WTC11 (cell line): Measurements from ENCODE around the gene CACNA1B. TPM values are rescaled to one million over a fixed set of nuclear protein-coding genes. Genes with fewer than 3 reads are reported as not detected.
"Not testable (repeated sequence)": the region's sequence is repeated elsewhere in the genome, so short reads cannot be mapped to it uniquely, and the experiment has no call there.

ENCODE experiments used
- ATAC-seq: fragments of 200-7000 bp; cut with Tn5 transposase; 2 replicates; pipeline ENCODE4 v1.10.0; 2021; ENCODE audit warnings: mild to moderate bottlenecking, moderate library complexity
- CTCF ChIA-PET: fragments of 300-600 bp; sonication (Branson Sonifier 250); formaldehyde crosslinking; loops from one replicate; lab custom pipeline; 2021; ENCODE audit warnings: antibody characterized with exemption; lab: Charles Lee
- POLR2A ChIA-PET: fragments of 350-600 bp; sonication (Branson Sonifier 250); formaldehyde crosslinking; loops from one replicate; lab custom pipeline; 2021; ENCODE audit warnings: antibody characterized with exemption; lab: Charles Lee
- DNase-seq: peaks from one replicate; pipeline ENCODE4 v3.0.0; 2021; ENCODE audit warnings: low spot score
- H3K27ac Mint-ChIP-seq: 2 replicates; pipeline ENCODE4 v1.8.0; 2021; ENCODE audit warnings: mixed read lengths
- H3K27me3 Mint-ChIP-seq: 2 replicates; pipeline ENCODE4 v1.8.0; 2021; ENCODE audit warnings: low read depth, mild to moderate bottlenecking, moderate library complexity, mixed read lengths
- H3K36me3 Mint-ChIP-seq: 2 replicates; pipeline ENCODE4 v1.8.0; 2021; ENCODE audit warnings: mixed read lengths
- H3K4me1 Mint-ChIP-seq: 2 replicates; pipeline ENCODE4 v1.8.0; 2022; ENCODE audit warnings: mixed read lengths
- H3K4me3 Mint-ChIP-seq: 2 replicates; pipeline ENCODE4 v1.8.0; 2021; ENCODE audit warnings: mild to moderate bottlenecking, moderate library complexity, mixed read lengths
- H3K9me3 Mint-ChIP-seq: 2 replicates; pipeline ENCODE4 v1.8.0; 2021; ENCODE audit warnings: mixed read lengths
- AFF4 ChIP-seq: sonication (generic); formaldehyde crosslinking; IDR thresholded peaks from 2 replicates; pipeline ENCODE4 v1.8.1; 2023; ENCODE audit warnings: mild to moderate bottlenecking, missing genetic modification reagents, borderline replicate concordance
- CBFB ChIP-seq: sonication (generic); formaldehyde crosslinking; IDR thresholded peaks from 2 replicates; pipeline ENCODE4 v1.8.1; 2022; ENCODE audit warnings: mild to moderate bottlenecking, low read depth, missing genetic modification reagents
- CTCF ChIP-seq: fragments of 200-600 bp; IDR thresholded peaks from 2 replicates; pipeline ENCODE4 v1.8.0; 2022; ENCODE audit warnings: antibody characterized with exemption
- JUN ChIP-seq: sonication (generic); formaldehyde crosslinking; IDR thresholded peaks from 2 replicates; pipeline ENCODE4 v1.8.0; 2023; ENCODE audit warnings: mild to moderate bottlenecking, missing genetic modification reagents
- ZNF317 ChIP-seq: sonication (generic); formaldehyde crosslinking; IDR thresholded peaks from 2 replicates; pipeline ENCODE4 v1.8.1; 2023; ENCODE audit warnings: low read depth, mild to moderate bottlenecking, moderate library complexity, missing genetic modification reagents, borderline replicate concordance
- total RNA-seq: library from RNA; stranded (reverse); gene quantifications from 3 replicates; pipeline ENCODE4 v1.2.3, GENCODE V29; 2021

Gene CACNA1B
- total RNA-seq, 1 experiment from 2014 or later: 8.4 TPM

- TF ChIP-seq CBFB (CRISPR knock-in tag): no peak
- TF ChIP-seq AFF4: no peak
- no peak for TF ChIP-seq JUN
- no peak for TF ChIP-seq ZNF317 (CRISPR knock-in tag)
Observed at GRCh38 chr9:138123086-138123485, 245.5 kb downstream of the CACNA1B start (continued).

GRCh38 chr9:138126090-138126857 lies 248.7 kb downstream of the CACNA1B start:
- CTCF ChIA-PET, H3K4me1 Mint-ChIP-seq, ATAC-seq, DNase-seq, POLR2A ChIA-PET, H3K4me3 Mint-ChIP-seq, H3K27ac Mint-ChIP-seq: not testable (repeated sequence)
- TF ChIP-seq CTCF: peak; percentile 94
- peaks cover 53% of the 10 kb centered on the region for H3K9me3 Mint-ChIP-seq
- peaks cover 11% of the 10 kb centered on the region for H3K27me3 Mint-ChIP-seq
- peaks cover 52% of the 10 kb centered on the region for H3K36me3 Mint-ChIP-seq

GRCh38 chr9:138126858-138127584 lies 249.4 kb downstream of the CACNA1B start:
- H3K4me3 Mint-ChIP-seq, H3K27ac Mint-ChIP-seq, H3K4me1 Mint-ChIP-seq, POLR2A ChIA-PET, CTCF ChIA-PET, DNase-seq: not testable (repeated sequence)
- Mint-ChIP-seq H3K9me3 (peaks cover 50% of the 10 kb centered on the region), H3K27me3 (peaks cover 11% of the 10 kb centered on the region), H3K36me3 (peaks cover 45% of the 10 kb centered on the region)
- peak; percentile 47; the same call in 1 of the 2 replicates for ATAC-seq
- peak; percentile 8; the same call in 1 of the 2 replicates for TF ChIP-seq CTCF

GRCh38 chr9:138128027-138128426 lies 250.4 kb downstream of the CACNA1B start:
- H3K4me3 Mint-ChIP-seq, ATAC-seq, DNase-seq, CTCF ChIA-PET, POLR2A ChIA-PET, H3K4me1 Mint-ChIP-seq, H3K27ac Mint-ChIP-seq: not testable (repeated sequence)
- Mint-ChIP-seq H3K36me3 (peaks cover 35% of the 10 kb centered on the region), H3K9me3 (peaks cover 47% of the 10 kb centered on the region), H3K27me3 (peaks cover 15% of the 10 kb centered on the region)

- H3K27ac Mint-ChIP-seq, H3K4me1 Mint-ChIP-seq, H3K4me3 Mint-ChIP-seq, POLR2A ChIA-PET, ATAC-seq, DNase-seq: not testable (repeated sequence)
- CTCF ChIA-PET: interaction anchor here (1.0 kb wide), 1 partner anchor 22 kb away, joined by 3 read pairs; no protein-coding TSS in a partner anchor
- H3K36me3 Mint-ChIP-seq: peaks cover 24% of the 10 kb centered on the region
- H3K9me3 Mint-ChIP-seq: peaks cover 45% of the 10 kb centered on the region
- peaks cover 17% of the 10 kb centered on the region for H3K27me3 Mint-ChIP-seq
Observed at GRCh38 chr9:138129318-138129717, 251.7 kb downstream of the CACNA1B start.

GRCh38 chr9:138132946-138133705 lies 255.5 kb downstream of the CACNA1B start:
- POLR2A ChIA-PET, H3K4me3 Mint-ChIP-seq, ATAC-seq, H3K4me1 Mint-ChIP-seq, H3K27ac Mint-ChIP-seq, DNase-seq, H3K36me3 Mint-ChIP-seq, CTCF ChIA-PET: not testable (repeated sequence)
- Mint-ChIP-seq H3K9me3 (peaks cover 27% of the 10 kb centered on the region), H3K27me3 (peaks cover 14% of the 10 kb centered on the region)

- peaks cover 24% of the 10 kb centered on the region for H3K9me3 Mint-ChIP-seq
- POLR2A ChIA-PET: not testable (repeated sequence)
Observed at GRCh38 chr9:138134581-138134980, 257.0 kb downstream of the CACNA1B start.

GRCh38 chr9:138139096-138139495 lies 261.5 kb downstream of the CACNA1B start:
- H3K36me3 Mint-ChIP-seq, H3K27me3 Mint-ChIP-seq, H3K27ac Mint-ChIP-seq, POLR2A ChIA-PET, DNase-seq, H3K4me3 Mint-ChIP-seq, CTCF ChIA-PET, ATAC-seq, H3K4me1 Mint-ChIP-seq: not testable (repeated sequence)
- peaks cover 14% of the 10 kb centered on the region for H3K9me3 Mint-ChIP-seq

More at GRCh38 chr9:138134581-138134980, 257.0 kb downstream of the CACNA1B start:
- H3K27ac Mint-ChIP-seq, ATAC-seq, CTCF ChIA-PET, H3K4me1 Mint-ChIP-seq, H3K36me3 Mint-ChIP-seq, DNase-seq, H3K4me3 Mint-ChIP-seq: not testable (repeated sequence)
- peaks cover 13% of the 10 kb centered on the region for H3K27me3 Mint-ChIP-seq
